ENCODE results near the gene TXNL4B. TPM values are rescaled to one million over a fixed set of nuclear protein-coding genes. Genes with fewer than 3 reads are reported as not detected.

The TXNL4B gene
- total RNA-seq, 1 donor from 2014 or later = 15.6 TPM

- no peak for TF ChIP-seq CTCF (IDR thresholded peaks at IDR 0.05; ENCODE audit: unreplicated experiment)
- H3K36me3 Mint-ChIP-seq (ENCODE audit: insufficient read depth) = peaks cover 29% of the 10 kb centered on the region
- peaks cover 2% of the 10 kb centered on the region for H3K9me3 Mint-ChIP-seq (ENCODE audit: low read depth)
- no peak overlapping the region for H3K4me3 Mint-ChIP-seq (ENCODE audit: low read depth)
- H3K27ac Mint-ChIP-seq = no peak overlapping the region
- no peak for DNase-seq (ENCODE audit: low spot score, unreplicated experiment)
- H3K4me1 Mint-ChIP-seq (ENCODE audit: low read depth) = no peaks in the 10 kb centered on the region
- H3K27me3 Mint-ChIP-seq = no peaks in the 10 kb centered on the region
These were observed 16.6 kb upstream of the TXNL4B start for GRCh38 chr16:72109966-72110530.

DNA sequence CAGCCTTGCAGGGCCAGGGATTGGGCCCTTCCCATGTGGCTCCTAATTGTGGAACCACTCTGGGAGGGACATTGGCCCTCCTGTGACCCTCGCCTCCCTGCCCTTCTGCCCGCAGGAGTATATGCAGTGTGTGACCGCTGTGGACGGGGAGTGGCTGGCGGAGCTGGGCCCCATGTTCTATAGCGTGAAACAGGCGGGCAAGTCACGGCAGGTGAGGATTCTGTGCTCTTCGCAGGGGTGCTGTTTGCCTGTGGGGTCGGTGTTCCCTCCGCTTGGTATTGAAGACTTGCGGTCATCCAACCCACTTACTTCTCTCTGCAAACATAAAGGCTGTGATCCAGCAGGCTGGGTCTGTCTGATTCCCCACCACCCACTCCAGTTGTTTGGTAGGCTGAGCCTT lies 15.9 kb upstream of the TXNL4B start:
- no peak for TF ChIP-seq CTCF (IDR thresholded peaks at IDR 0.05; ENCODE audit: unreplicated experiment)
- DNase-seq (ENCODE audit: low spot score, unreplicated experiment) = no peak
- Mint-ChIP-seq H3K4me3 (ENCODE audit: low read depth) (no peak overlapping the region), H3K27ac (no peak overlapping the region), H3K9me3 (ENCODE audit: low read depth) (no peaks in the 10 kb centered on the region), H3K27me3 (no peaks in the 10 kb centered on the region), H3K4me1 (ENCODE audit: low read depth) (no peaks in the 10 kb centered on the region), H3K36me3 (ENCODE audit: insufficient read depth) (peaks cover 27% of the 10 kb centered on the region)

- H3K4me1 Mint-ChIP-seq (ENCODE audit: low read depth) = no peaks in the 10 kb centered on the region
- H3K4me3 Mint-ChIP-seq (ENCODE audit: low read depth) = no peak overlapping the region
- no peaks in the 10 kb centered on the region for H3K27me3 Mint-ChIP-seq
- DNase-seq (ENCODE audit: low spot score, unreplicated experiment) = no peak
- no peak overlapping the region for H3K27ac Mint-ChIP-seq
- peaks cover 29% of the 10 kb centered on the region for H3K36me3 Mint-ChIP-seq (ENCODE audit: insufficient read depth)
- no peaks in the 10 kb centered on the region for H3K9me3 Mint-ChIP-seq (ENCODE audit: low read depth)
- no peak for TF ChIP-seq CTCF (IDR thresholded peaks at IDR 0.05; ENCODE audit: unreplicated experiment)
These were observed 15.1 kb upstream of the TXNL4B start for GRCh38 chr16:72108353-72109102.

- peaks cover 35% of the 10 kb centered on the region for H3K36me3 Mint-ChIP-seq (ENCODE audit: insufficient read depth)
- TF ChIP-seq CTCF (IDR thresholded peaks at IDR 0.05; ENCODE audit: unreplicated experiment) = no peak
- no peaks in the 10 kb centered on the region for H3K27me3 Mint-ChIP-seq
- H3K4me3 Mint-ChIP-seq (ENCODE audit: low read depth) = no peak overlapping the region
- no peak overlapping the region for H3K27ac Mint-ChIP-seq
- DNase-seq (ENCODE audit: low spot score, unreplicated experiment) = no peak
- H3K9me3 Mint-ChIP-seq (ENCODE audit: low read depth) = no peaks in the 10 kb centered on the region
- H3K4me1 Mint-ChIP-seq (ENCODE audit: low read depth) = no peaks in the 10 kb centered on the region
These were observed 14.0 kb upstream of the TXNL4B start for GRCh38 chr16:72107371-72107770.

DNA sequence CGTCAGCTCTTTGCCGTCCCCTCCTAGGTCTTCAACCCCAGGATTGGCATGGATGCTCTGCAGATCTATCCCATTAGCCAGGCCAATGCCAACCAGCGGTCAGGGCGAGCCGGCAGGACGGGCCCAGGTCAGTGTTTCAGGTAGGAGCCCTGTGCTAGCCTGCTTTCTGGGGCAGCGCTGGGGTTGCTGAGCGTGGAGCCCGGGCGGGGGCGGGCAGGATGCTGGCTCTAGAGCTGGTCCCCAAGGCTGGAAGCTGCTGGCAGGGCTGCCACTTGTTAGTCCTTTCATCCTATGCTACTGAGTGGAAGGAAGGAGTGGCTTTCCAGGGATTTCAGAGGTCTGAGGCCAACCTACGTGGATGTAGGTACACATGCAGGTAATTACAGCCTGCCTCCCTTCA lies 12.6 kb upstream of the TXNL4B start:
- DNase-seq (ENCODE audit: low spot score, unreplicated experiment) = no peak
- Mint-ChIP-seq H3K9me3 (ENCODE audit: low read depth) (no peaks in the 10 kb centered on the region), H3K27me3 (no peaks in the 10 kb centered on the region), H3K36me3 (ENCODE audit: insufficient read depth) (peaks cover 40% of the 10 kb centered on the region), H3K4me3 (ENCODE audit: low read depth) (no peak overlapping the region), H3K4me1 (ENCODE audit: low read depth) (no peaks in the 10 kb centered on the region), H3K27ac (no peak overlapping the region)
- no peak for TF ChIP-seq CTCF (IDR thresholded peaks at IDR 0.05; ENCODE audit: unreplicated experiment)
